Measurements from ENCODE around the gene CD226.
"Not testable (repeated sequence)": the region's sequence is repeated elsewhere in the genome, so short reads cannot be mapped to it uniquely, and the experiment has no call there.

CD226 gene

GRCh38 chr18:69899154-69899923, 48.3 kb downstream of the CD226 start:
- not testable (repeated sequence) for DNase-seq

- DNase-seq = no peak
Observed at GRCh38 chr18:69898241-69898861, 49.3 kb downstream of the CD226 start.

GRCh38 chr18:69897397-69898108, 50.1 kb downstream of the CD226 start:
- no peak for DNase-seq

- DNase-seq = no peak
Observed at GRCh38 chr18:69895066-69896047, 52.3 kb downstream of the CD226 start.

- DNase-seq = no peak
Observed at GRCh38 chr18:69894467-69894866, 53.2 kb downstream of the CD226 start.

- DNase-seq = no peak
Observed at GRCh38 chr18:69890558-69890957, 57.1 kb downstream of the CD226 start.

GRCh38 chr18:69889009-69889408, 58.7 kb downstream of the CD226 start:
- DNase-seq = no peak

GRCh38 chr18:69887256-69887655, 60.4 kb downstream of the CD226 start:
- DNase-seq = no peak

GRCh38 chr18:69885841-69886531, 61.7 kb downstream of the CD226 start:
- no peak for DNase-seq

- no peak for DNase-seq
Observed at GRCh38 chr18:69885355-69885754, 62.3 kb downstream of the CD226 start.

GRCh38 chr18:69883781-69884180, 63.9 kb downstream of the CD226 start:
- DNase-seq = no peak

- DNase-seq = no peak
Observed at GRCh38 chr18:69882965-69883668, 64.6 kb downstream of the CD226 start.

- no peak for DNase-seq
Observed at GRCh38 chr18:69880083-69880482, 67.6 kb downstream of the CD226 start.

- DNase-seq = not testable (repeated sequence)
Observed at GRCh38 chr18:69879051-69879450, 68.6 kb downstream of the CD226 start.

GRCh38 chr18:69878213-69878933, 69.3 kb downstream of the CD226 start:
- no peak for DNase-seq

GRCh38 chr18:69876490-69876889, 71.2 kb downstream of the CD226 start:
- DNase-seq = no peak

GRCh38 chr18:69874058-69874457, 73.6 kb downstream of the CD226 start:
- no peak for DNase-seq

- DNase-seq = no peak
Observed at GRCh38 chr18:69872661-69873060, 75.0 kb downstream of the CD226 start.

GRCh38 chr18:69871363-69871762, 76.3 kb downstream of the CD226 start:
- DNase-seq = peak; percentile 38 to 60

GRCh38 chr18:69870736-69871135, 76.9 kb downstream of the CD226 start:
- DNase-seq = no peak

- DNase-seq = no peak
Observed at GRCh38 chr18:69866212-69866611, 81.5 kb downstream of the CD226 start.
